GM21576 (cell line): ENCODE results near the gene ADAM8.

Source experiments
- ATAC-seq: cut with Tn5 transposase; IDR thresholded peaks from one replicate; pipeline ENCODE4 v1.9.1; 2021; ENCODE audit warnings: mild to moderate bottlenecking, moderate library complexity; ENCODE audit not compliant: unreplicated experiment

ADAM8 gene

GRCh38 chr10:133214468-133215410, 61.9 kb downstream of the ADAM8 start:
- ATAC-seq: no peak

- no peak for ATAC-seq
Measured at GRCh38 chr10:133213641-133214467, 62.8 kb downstream of the ADAM8 start.

DNA sequence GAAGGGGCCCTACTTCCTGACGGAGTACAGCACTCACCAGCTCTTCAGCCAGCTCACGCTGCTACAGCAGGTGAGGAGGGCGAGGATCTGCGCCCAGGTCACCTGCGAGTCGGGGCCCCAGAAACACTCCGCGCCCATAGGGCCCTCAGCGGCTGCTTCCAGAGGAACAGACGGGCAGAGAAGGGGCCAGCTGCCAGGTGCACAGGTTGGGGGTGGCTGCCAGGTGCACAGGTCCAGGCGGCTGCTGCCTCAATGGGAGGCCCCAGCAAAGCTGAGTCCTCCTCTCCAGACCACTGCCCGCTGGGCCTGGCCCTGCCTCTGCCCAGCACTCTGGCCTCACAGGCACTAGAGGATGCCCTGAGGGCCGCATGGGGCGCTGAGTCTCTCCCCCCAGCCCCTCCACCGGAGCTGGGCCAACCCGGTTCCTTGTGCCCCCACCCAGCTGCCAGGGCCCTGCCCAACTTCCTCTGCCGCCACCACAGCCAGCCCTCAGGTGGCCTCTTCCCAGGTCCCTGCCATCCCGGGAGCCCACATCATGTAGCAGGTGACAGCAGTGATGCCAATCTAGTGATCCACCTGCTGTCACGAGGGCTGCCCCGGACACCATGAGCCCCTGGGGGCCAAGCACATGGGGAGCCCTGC, 63.7 kb downstream of the ADAM8 start:
- ATAC-seq: no peak
